IMR-90 (cell line): ENCODE measurements around the gene ROGDI. TPM values are rescaled to one million over a fixed set of nuclear protein-coding genes. Genes with fewer than 3 reads are reported as not detected.

Experiments used
- ATAC-seq: fragments of 200-7000 bp; cut with Tn5 transposase; 2 replicates; pipeline ENCODE4 v1.9.1; 2020; ENCODE audit warnings: low read depth, mild to moderate bottlenecking, moderate library complexity
- BruUV-seq: library from RNA; stranded (reverse); fragments of 400-500 nt; replicated peaks from 2 replicates; lab custom pipeline; 2021; lab: Mats Ljungman, UMichigan
- CTCF ChIA-PET: fragments of 300-600 bp; formaldehyde crosslinking; extraction: SDS; loops from one replicate; lab custom pipeline; 2021; ENCODE audit warnings: antibody characterized with exemption; lab: Yijun Ruan, JAX
- POLR2A ChIA-PET: fragments of 300-600 bp; sonication (Branson Sonifier 250); formaldehyde crosslinking; loops from one replicate; lab custom pipeline; 2022; ENCODE audit warnings: antibody characterized with exemption; ENCODE audit not compliant: unreplicated experiment; lab: Charles Lee
- DNase-seq: peaks from one replicate; pipeline ENCODE4 v3.0.0; 2013
- H2AFZ ChIP-seq: replicated peaks from 2 replicates; pipeline ENCODE3; 2013; ENCODE audit warnings: low read length, mild to moderate bottlenecking; ENCODE audit not compliant: poor library complexity
- H2AK5ac ChIP-seq: 2 replicates; pipeline ENCODE4 v1.6.1; 2013; ENCODE audit warnings: low read depth, low read length, inconsistent platforms
- H2AK9ac ChIP-seq: replicated peaks from 2 replicates; pipeline ENCODE3; 2013; ENCODE audit warnings: mild to moderate bottlenecking, low read depth, low read length, moderate library complexity; ENCODE audit not compliant: poor library complexity
- H2BK120ac ChIP-seq: 2 replicates; pipeline ENCODE4 v1.6.1; 2013; ENCODE audit warnings: low read depth, low read length, inconsistent platforms
- H2BK15ac ChIP-seq: 3 replicates; pipeline ENCODE4 v1.6.1; 2013; ENCODE audit warnings: low read depth, low read length, inconsistent platforms
- H2BK20ac ChIP-seq: 2 replicates; pipeline ENCODE4 v1.6.1; 2013; ENCODE audit warnings: low read depth, mild to moderate bottlenecking, inconsistent platforms, low read length, moderate library complexity
- H2BK5ac ChIP-seq: 2 replicates; pipeline ENCODE4 v1.6.1; 2013; ENCODE audit warnings: mild to moderate bottlenecking, low read depth, low read length, inconsistent platforms; ENCODE audit not compliant: poor library complexity, severe bottlenecking
- H3K14ac ChIP-seq: replicated peaks from 2 replicates; pipeline ENCODE4 v1.6.1; 2013; ENCODE audit warnings: low read depth, low read length, inconsistent platforms
- H3K18ac ChIP-seq: 2 replicates; pipeline ENCODE4 v1.6.1; 2013; ENCODE audit warnings: low read depth, low read length, control low read depth
- H3K23ac ChIP-seq: 2 replicates; pipeline ENCODE4 v1.6.1; 2013; ENCODE audit warnings: low read depth, low read length, inconsistent platforms
- H3K27ac ChIP-seq: 2 replicates; pipeline ENCODE4 v1.5.1; 2013; ENCODE audit warnings: mild to moderate bottlenecking, control low read depth, low read length; ENCODE audit not compliant: insufficient read depth
- H3K27me3 ChIP-seq: 2 replicates; pipeline ENCODE4 v1.6.1; 2013; ENCODE audit warnings: low read length; ENCODE audit not compliant: control insufficient read depth, insufficient read depth
- H3K36me3 ChIP-seq: 2 replicates; pipeline ENCODE4 v1.6.1; 2013; ENCODE audit warnings: low read length, mixed read lengths; ENCODE audit not compliant: control insufficient read depth, insufficient read depth
- H3K4ac ChIP-seq: 2 replicates; pipeline ENCODE4 v1.6.1; 2013; ENCODE audit warnings: low read depth, low read length, inconsistent platforms
- H3K4me1 ChIP-seq: 2 replicates; pipeline ENCODE4 v1.6.1; 2013; ENCODE audit warnings: low read length, mixed read lengths; ENCODE audit not compliant: control insufficient read depth, insufficient read depth
- H3K4me2 ChIP-seq: 2 replicates; pipeline ENCODE4 v1.6.1; 2013; ENCODE audit warnings: low read depth, mild to moderate bottlenecking, control low read depth, low read length, moderate library complexity
- H3K4me3 ChIP-seq: 2 replicates; pipeline ENCODE4 v1.5.1; 2013; ENCODE audit warnings: low read depth, mild to moderate bottlenecking, control low read depth, low read length, moderate library complexity; ENCODE audit not compliant: insufficient read depth
- H3K56ac ChIP-seq: 2 replicates; pipeline ENCODE4 v1.6.1; 2013; ENCODE audit warnings: low read length, inconsistent platforms; ENCODE audit not compliant: insufficient read depth; ENCODE audit errors: extremely low read depth
- H3K79me1 ChIP-seq, 2 experiments: 2 replicates each; pipeline ENCODE4 v1.6.1; 2013; ENCODE audit warnings: low read length in 2 of 2, inconsistent platforms in 1 of 2, low read depth in 1 of 2
- H3K9ac ChIP-seq: 2 replicates; pipeline ENCODE4 v1.6.1; 2013; ENCODE audit warnings: low read depth, low read length, control low read depth
- H3K9me1 ChIP-seq: 2 replicates; pipeline ENCODE4 v1.6.1; 2013; ENCODE audit warnings: low read length, inconsistent platforms; ENCODE audit not compliant: insufficient read depth
- H3K9me3 ChIP-seq: 2 replicates; pipeline ENCODE4 v1.6.1; 2013; ENCODE audit warnings: low read length; ENCODE audit not compliant: control insufficient read depth, insufficient read depth
- H4K20me1 ChIP-seq: 2 replicates; pipeline ENCODE4 v1.6.1; 2013; ENCODE audit warnings: low read length, inconsistent platforms; ENCODE audit not compliant: insufficient read depth
- H4K5ac ChIP-seq: 2 replicates; pipeline ENCODE4 v1.6.1; 2013; ENCODE audit warnings: mild to moderate bottlenecking, low read depth, low read length, control low read depth
- H4K8ac ChIP-seq, 2 experiments: 2 replicates each; pipeline ENCODE4 v1.6.1; 2013; ENCODE audit warnings: low read depth in 2 of 2, low read length in 2 of 2, control low read depth in 1 of 2, inconsistent platforms in 1 of 2
- H4K91ac ChIP-seq: 2 replicates; pipeline ENCODE4 v1.6.1; 2013; ENCODE audit warnings: low read depth, low read length, inconsistent platforms; ENCODE audit not compliant: insufficient read depth
- FOS ChIP-seq: fragments of 150-350 bp; IDR thresholded peaks from 2 replicates; pipeline ENCODE4 v1.6.1; 2016; ENCODE audit warnings: low read depth, low read length
- MAZ ChIP-seq: IDR thresholded peaks from 2 replicates; pipeline ENCODE4 v1.6.1; 2012; ENCODE audit warnings: low read depth, mild to moderate bottlenecking, low read length, improper control_type of control experiment, moderate library complexity, borderline replicate concordance
- POLR2A ChIP-seq: IDR thresholded peaks from 2 replicates; pipeline ENCODE4 v1.6.1; 2012; ENCODE audit warnings: mild to moderate bottlenecking, low read depth, low read length
- RAD21 ChIP-seq: IDR thresholded peaks from 2 replicates; pipeline ENCODE4 v1.6.1; 2012; ENCODE audit warnings: low read length, improper control_type of control experiment
- WGBS, 2 experiments: methylation state at CpG; one replicate each; pipeline versions ENCODE4 v1.1.5 to v1.1.7; 2013; ENCODE audit warnings: missing lambda C conversion rate in 2 of 2; ENCODE audit not compliant: insufficient read length in 1 of 2; ENCODE audit errors: extremely low coverage in 2 of 2; 5-methylcytosine and 5-hydroxymethylcytosine counted together
- dilution Hi-C: fragments of 300-500 bp; cut with HindIII; formaldehyde crosslinking; loops from one replicate; pipeline ENCODE4 v1.14.3; 2018; ENCODE audit warnings: low sequenced_read_pairs; ENCODE audit not compliant: unreplicated experiment
- in situ Hi-C: fragments of 300-500 bp; cut with MboI; formaldehyde crosslinking; loops from 3 replicates; pipeline ENCODE4 v1.14.3; 2019; ENCODE audit warnings: low sequenced_read_pairs, inconsistent platforms, mixed read lengths
- intact Hi-C: fragments of 100-400 bp; cut with micrococcal nuclease; formaldehyde crosslinking; loops from 2 replicates; pipeline ENCODE4 v1.10.0; 2022
- polyA plus RNA-seq, 3 experiments: library from polyadenylated mRNA; depleted of rRNA; stranded (reverse); fragments of >200 nt; gene quantifications; 2 replicates each; pipeline ENCODE4 v1.2.3, GENCODE V29; 2012; ENCODE audit warnings: low replicate concordance in 1 of 3
- total RNA-seq: library from RNA; depleted of rRNA; stranded (reverse); fragments of >200 nt; gene quantifications from 2 replicates; pipeline ENCODE4 v1.2.3, GENCODE V29; 2012
- TF ChIP-seq, protein P1 (sequence below): fragments of 150-350 bp; IDR thresholded peaks from 2 replicates; pipeline ENCODE4 v1.6.1; 2017; ENCODE audit warnings: mild to moderate bottlenecking, antibody characterized with exemption, low read length, low read depth
- TF ChIP-seq, protein P2 (sequence below): fragments of 150-350 bp; IDR thresholded peaks from 2 replicates; pipeline ENCODE4 v1.6.1; 2016; ENCODE audit warnings: low read depth, mild to moderate bottlenecking, low read length, moderate library complexity, borderline replicate concordance

ROGDI gene
- total and polyA plus RNA-seq, 2 of the 4 experiments (the other 2 are of a cell fraction): 13.6 to 27.1 TPM

- Histone ChIP-seq H4K91ac (no peak overlapping the region), H2BK5ac (no peak overlapping the region), H3K9ac (no peak overlapping the region), H4K5ac (no peak overlapping the region), H2AK5ac (no peak overlapping the region), H3K36me3 (no peaks in the 10 kb centered on the region), H2BK120ac (no peak overlapping the region), H2BK20ac (no peak overlapping the region), H3K4me1 (no peaks in the 10 kb centered on the region), H3K9me3 (no peaks in the 10 kb centered on the region), H3K9me1 (0 out of 2 replicates have a peak, but pooled peaks cover 3% of the 10 kb centered on the region), H3K4me2 (no peak overlapping the region), H3K4me3 (no peak overlapping the region), H4K20me1 (no peaks in the 10 kb centered on the region), H2AFZ (no peak overlapping the region), H3K79me1 (no peaks in the 10 kb centered on the region), H3K27me3 (no peaks in the 10 kb centered on the region; the same call in 1 of the 2 replicates), H2BK15ac (no peak overlapping the region), H3K4ac (no peak overlapping the region), H3K18ac (no peak overlapping the region), H3K23ac (no peak overlapping the region), H3K14ac (no peak overlapping the region), H2AK9ac (no peak overlapping the region), H3K27ac (no peak overlapping the region), H3K56ac (no peak overlapping the region), H4K8ac (no peak overlapping the region)
- ATAC-seq: no peak; the same call in 1 of the 2 replicates
- no TSS peak for BruUV-seq
- ChIA-PET CTCF (no interaction called here), POLR2A (no interaction called here)
- no CpG with 5 or more reads among the region's 9 CpGs for WGBS, 2 experiments
- in situ Hi-C loops (no loop called here), intact Hi-C loops (no loop called here), dilution Hi-C loops (no loop called here)
- no peak for DNase-seq
- TF ChIP-seq RAD21: no peak
- TF ChIP-seq FOS: no peak
- TF ChIP-seq, protein P1, sequence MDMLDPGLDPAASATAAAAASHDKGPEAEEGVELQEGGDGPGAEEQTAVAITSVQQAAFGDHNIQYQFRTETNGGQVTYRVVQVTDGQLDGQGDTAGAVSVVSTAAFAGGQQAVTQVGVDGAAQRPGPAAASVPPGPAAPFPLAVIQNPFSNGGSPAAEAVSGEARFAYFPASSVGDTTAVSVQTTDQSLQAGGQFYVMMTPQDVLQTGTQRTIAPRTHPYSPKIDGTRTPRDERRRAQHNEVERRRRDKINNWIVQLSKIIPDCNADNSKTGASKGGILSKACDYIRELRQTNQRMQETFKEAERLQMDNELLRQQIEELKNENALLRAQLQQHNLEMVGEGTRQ: no peak
- TF ChIP-seq, protein P2, sequence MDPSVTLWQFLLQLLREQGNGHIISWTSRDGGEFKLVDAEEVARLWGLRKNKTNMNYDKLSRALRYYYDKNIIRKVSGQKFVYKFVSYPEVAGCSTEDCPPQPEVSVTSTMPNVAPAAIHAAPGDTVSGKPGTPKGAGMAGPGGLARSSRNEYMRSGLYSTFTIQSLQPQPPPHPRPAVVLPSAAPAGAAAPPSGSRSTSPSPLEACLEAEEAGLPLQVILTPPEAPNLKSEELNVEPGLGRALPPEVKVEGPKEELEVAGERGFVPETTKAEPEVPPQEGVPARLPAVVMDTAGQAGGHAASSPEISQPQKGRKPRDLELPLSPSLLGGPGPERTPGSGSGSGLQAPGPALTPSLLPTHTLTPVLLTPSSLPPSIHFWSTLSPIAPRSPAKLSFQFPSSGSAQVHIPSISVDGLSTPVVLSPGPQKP: no peak
- TF ChIP-seq MAZ: no peak
- no peak for TF ChIP-seq POLR2A
These were observed 13.9 kb downstream of the ROGDI start for GRCh38 chr16:4788489-4788889.
